Right lung (tissue), 5 donors: ENCODE data around the gene ACSS1. TPM values are rescaled to one million over a fixed set of nuclear protein-coding genes. Genes with fewer than 3 reads are reported as not detected.
"Not testable (repeated sequence)": the region's sequence is repeated elsewhere in the genome, so short reads cannot be mapped to it uniquely, and the experiment has no call there.

Experiments used
- DNase-seq, 2 donors: peaks; one replicate each; pipeline ENCODE4 v3.0.0-alpha.2; 2013
- polyA plus RNA-seq, 5 donors: library from polyadenylated mRNA; unstranded; fragments of 120-200 nt; gene quantifications; one replicate each; pipeline versions ENCODE4 v1.2.1 to v1.2.3, GENCODE V29; 2013; ENCODE audit warnings: inconsistent platforms in 1 of 5, low replicate concordance in 1 of 5; ENCODE audit not compliant: insufficient read length in 5 of 5, insufficient read depth in 1 of 5

Gene ACSS1
- polyA plus RNA-seq, 5 donors = 36.0 to 45.9 (median 39.1) TPM

GRCh38 chr20:25013478-25014380, 44.2 kb downstream of the ACSS1 start:
- no peak for DNase-seq

GRCh38 chr20:25012616-25013189, 45.2 kb downstream of the ACSS1 start:
- DNase-seq = no peak

- DNase-seq = no peak
Observed at GRCh38 chr20:25011831-25012241, 46.1 kb downstream of the ACSS1 start.

- no peak for DNase-seq
Observed at GRCh38 chr20:25011261-25011660, 46.7 kb downstream of the ACSS1 start.

- no peak for DNase-seq
Observed at GRCh38 chr20:25009218-25010145, 48.5 kb downstream of the ACSS1 start.

- DNase-seq = no peak
Observed at GRCh38 chr20:25008388-25009217, 49.3 kb downstream of the ACSS1 start.

GRCh38 chr20:25007491-25008305, 50.2 kb downstream of the ACSS1 start:
- no peak for DNase-seq

GRCh38 chr20:25006431-25007167, 51.3 kb downstream of the ACSS1 start:
- no peak for DNase-seq

- no peak for DNase-seq
Observed at GRCh38 chr20:25005661-25006060, 52.3 kb downstream of the ACSS1 start.

- no peak for DNase-seq
Observed at GRCh38 chr20:25005220-25005619, 52.7 kb downstream of the ACSS1 start.

GRCh38 chr20:25003002-25003401, 54.9 kb downstream of the ACSS1 start:
- DNase-seq = no peak

GRCh38 chr20:25001323-25001722, 56.6 kb downstream of the ACSS1 start:
- DNase-seq = not testable (repeated sequence)

- peak in 1 of 2 donors; percentile 54 for DNase-seq
Observed at GRCh38 chr20:25000268-25000801, 57.6 kb downstream of the ACSS1 start.

GRCh38 chr20:24999568-24999967, 58.4 kb downstream of the ACSS1 start:
- no peak for DNase-seq

- DNase-seq = no peak
Observed at GRCh38 chr20:24998631-24999445, 59.1 kb downstream of the ACSS1 start.

- no peak for DNase-seq
Observed at GRCh38 chr20:24998121-24998520, 59.8 kb downstream of the ACSS1 start.

GRCh38 chr20:24996449-24997377, 61.2 kb downstream of the ACSS1 start:
- DNase-seq = no peak
